Stimulated activated CD8-positive, alpha-beta memory T cell treated with anti-CD3 and anti-CD28 coated beads, Interleukin-4, amount 100 ng/mL, for 1 hour (primary cell): ENCODE results near the gene CRYL1.

Experiments
- DNase-seq, 2 donors: peaks; one replicate each; pipeline ENCODE4 v3.0.0-alpha.2; 2020; ENCODE audit warnings: low read depth in 2 of 2, low spot score in 1 of 2

Gene CRYL1

DNA sequence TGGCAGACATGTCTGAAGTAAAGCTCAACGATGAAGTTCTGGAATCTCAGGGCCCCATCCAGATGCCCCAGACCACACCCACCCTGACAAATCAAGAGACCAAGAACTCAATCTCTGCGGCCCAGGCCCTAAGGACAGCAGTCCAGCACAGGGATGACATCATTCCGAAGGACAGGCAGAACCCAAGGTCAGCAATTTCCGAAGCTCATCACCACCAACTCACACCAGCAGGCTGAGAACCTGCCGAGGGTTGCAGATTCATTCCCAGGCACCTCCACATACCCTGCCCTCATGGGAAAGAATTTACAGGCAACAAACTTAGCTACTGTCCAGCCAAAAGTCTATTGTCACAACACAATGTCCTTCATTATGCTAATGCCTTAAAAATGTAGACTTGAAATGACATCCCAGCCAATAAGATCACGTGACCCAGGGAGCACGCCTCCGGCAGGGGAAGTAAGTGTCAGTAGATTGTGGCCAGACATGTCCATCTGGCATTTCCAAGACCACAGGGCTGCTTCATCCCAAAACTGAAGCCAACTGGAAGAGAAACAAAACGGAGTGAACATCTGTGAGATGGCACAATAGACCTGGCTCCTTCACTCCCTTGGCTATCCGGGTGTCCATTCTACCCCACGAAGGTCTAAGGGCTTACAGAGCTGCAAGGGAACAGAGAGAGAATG is 98.8 kb downstream of the CRYL1 start:
- DNase-seq: no peak

DNA sequence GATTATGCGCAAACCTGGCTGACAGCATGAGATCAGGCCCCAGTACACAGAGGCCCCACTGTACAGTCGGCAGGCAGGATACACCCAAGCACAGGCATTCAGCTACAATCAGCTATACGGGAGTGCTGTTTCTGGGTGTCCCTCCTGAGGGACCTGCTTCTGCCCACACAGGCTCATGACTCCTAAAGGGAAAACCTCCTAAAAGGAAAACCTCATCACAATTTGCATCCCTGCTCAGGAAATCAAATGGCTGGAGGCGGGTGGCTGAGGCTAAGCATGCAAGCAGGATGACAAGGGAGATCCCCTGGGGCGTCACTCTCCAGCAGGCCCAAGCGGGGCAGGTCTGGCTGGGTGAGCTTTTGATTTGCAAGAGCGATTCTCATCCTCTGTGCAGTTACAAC is 99.8 kb downstream of the CRYL1 start:
- no peak for DNase-seq

DNA sequence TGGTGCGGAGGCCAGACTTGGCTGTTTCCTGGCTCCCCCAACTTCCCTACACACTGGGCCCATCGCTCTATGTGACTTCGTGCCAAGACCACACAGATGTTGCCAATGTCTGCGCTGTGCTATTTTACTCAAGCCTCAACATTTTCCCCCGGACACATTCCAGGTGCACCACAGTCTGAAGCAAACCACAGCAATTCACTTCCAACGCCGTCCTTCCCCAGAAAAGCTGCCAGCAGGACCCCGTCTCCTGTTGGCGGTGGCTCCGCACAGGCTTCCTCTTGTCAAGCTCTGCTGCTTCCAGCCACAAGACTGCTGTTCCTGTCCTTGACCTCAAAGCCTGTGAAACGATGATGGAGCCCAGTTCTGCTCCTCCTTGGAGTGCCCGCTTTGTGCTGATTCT is 100.7 kb downstream of the CRYL1 start:
- DNase-seq: no peak

DNA sequence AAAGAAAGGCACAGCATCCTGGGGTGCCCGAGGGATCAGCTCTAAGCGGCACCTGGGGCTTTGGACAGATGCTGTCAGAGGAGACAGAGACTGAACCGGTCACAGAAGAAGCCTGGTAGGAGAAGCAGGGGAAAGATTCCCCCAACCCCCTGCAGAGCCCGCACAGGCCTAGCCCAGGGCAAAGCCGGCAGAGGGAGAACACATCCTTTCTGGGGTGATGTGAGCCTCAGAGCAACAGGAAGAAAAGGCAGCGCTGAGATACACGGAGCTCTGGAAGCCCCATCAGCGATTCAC is 101.2 kb downstream of the CRYL1 start:
- no peak for DNase-seq

DNA sequence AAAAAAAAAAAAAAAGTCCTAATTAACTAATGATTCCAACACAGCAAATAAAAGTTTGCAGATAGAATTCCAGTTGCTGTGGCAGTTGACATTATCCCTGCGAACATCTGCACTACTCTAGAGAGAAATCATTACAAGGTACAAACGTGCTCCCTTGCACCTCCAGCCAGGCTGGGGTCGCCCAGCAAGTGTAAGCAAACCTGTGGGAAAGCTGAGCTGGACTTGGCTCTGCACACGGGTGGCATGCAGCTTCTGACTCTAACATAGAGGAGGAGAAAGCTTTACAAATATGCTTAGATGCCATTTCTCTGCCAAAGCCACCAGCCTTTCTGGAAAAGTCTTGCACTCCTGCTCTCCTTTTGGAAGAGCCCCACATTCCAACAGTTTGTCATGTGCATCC is 103.3 kb downstream of the CRYL1 start:
- no peak for DNase-seq

DNA sequence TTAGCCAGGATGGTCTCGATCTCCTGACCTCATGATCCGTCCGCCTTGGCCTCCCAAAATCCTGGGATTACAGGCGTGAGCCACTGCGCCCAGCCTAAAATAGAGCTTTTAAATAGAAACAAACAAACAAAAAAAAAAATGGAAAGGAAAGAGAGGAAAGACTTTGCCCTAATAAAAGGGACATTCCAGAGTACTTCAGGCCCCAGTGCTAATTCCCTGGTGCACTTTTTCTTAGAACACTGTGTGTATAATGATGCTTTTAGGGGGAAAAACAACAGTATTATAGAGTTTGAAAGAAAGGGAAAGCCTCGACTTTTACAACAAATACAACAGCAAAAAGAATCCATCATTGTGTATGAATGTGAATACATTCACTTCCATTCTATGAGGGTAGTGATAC is 104.7 kb downstream of the CRYL1 start:
- no peak for DNase-seq

DNA sequence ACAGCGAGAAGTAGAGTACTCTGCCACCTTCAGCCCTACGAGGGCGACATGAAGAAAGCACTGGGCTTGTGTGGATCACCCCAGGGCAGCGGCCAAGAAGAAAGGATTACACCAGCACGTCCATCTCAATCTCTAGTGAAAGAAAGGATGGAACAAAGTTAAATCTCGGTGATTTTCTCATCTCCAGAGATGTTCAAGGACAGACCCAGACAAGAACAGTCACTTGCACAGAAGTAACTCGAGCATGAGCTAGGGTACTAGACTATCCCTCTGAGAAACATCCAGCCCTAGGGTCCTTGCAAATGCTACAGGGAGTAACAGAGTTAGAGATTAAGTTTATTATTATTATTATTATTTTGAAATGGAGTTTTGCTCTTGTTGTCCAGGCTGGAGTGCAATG is 106.7 kb downstream of the CRYL1 start:
- DNase-seq: no peak

DNA sequence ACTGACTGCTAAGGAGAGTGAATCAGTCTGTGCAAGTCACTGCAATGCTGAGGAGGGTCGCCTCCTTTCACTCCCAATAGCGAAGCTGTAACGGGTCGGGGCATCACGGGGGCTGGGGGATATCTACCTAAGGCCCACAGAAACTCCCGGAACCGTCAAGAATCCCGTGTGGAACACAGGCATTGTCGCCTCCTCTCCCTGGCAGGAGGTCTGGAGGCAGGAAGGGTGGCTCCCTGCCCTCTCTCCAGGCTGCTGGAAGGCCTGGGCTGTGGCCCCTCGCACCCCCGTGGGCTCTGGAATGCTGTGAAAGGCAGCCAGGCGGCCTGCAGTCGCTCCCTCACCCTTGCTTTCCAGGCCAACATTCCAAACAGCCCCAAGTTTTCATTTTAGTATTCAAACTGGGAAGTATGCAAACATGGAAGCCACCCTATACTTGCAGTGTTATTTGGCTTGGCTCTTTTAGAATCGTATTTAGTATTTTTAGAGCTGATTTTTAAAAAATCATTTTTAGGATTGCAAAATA is 109.4 kb downstream of the CRYL1 start:
- DNase-seq: no peak

DNA sequence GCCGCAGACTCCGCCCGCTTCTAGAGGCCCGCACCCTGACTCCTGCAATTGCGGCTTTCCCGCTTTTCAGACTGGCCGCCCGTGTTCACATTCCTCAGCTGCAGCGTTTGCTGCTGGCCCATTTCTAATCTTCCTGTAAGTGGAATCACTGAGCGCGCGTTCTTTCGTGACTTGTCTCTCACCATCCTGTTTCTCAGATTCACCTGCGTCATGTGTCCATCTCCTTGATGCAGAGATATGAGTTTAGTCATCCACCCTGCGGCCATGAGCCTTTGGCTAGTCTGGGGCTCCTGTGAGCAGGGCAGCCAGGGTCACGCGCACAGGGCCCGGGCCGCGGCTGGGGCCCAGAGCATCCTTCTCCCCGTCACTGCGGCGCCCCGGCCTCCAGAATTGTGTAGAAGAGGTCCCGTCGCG is 110.0 kb downstream of the CRYL1 start:
- no peak for DNase-seq

DNA sequence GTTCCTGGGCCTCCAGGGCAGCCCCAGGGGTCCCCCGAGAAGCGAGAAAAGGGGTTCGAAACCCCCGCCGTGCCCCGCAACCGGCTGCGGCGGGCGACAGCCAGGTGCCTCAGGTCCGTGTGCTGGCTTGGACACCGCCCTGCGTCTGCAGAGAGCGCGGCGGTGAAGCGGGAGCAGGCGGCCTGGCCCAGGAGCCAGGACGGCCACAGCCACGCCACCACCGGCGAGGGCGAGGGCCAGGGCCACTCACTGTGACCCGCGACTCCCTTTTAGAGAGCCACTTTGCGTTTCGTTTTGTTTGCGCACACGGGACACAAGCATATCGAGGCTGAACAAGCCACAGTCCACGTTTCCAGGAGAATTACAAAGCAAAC is 110.4 kb downstream of the CRYL1 start:
- no peak for DNase-seq

DNA sequence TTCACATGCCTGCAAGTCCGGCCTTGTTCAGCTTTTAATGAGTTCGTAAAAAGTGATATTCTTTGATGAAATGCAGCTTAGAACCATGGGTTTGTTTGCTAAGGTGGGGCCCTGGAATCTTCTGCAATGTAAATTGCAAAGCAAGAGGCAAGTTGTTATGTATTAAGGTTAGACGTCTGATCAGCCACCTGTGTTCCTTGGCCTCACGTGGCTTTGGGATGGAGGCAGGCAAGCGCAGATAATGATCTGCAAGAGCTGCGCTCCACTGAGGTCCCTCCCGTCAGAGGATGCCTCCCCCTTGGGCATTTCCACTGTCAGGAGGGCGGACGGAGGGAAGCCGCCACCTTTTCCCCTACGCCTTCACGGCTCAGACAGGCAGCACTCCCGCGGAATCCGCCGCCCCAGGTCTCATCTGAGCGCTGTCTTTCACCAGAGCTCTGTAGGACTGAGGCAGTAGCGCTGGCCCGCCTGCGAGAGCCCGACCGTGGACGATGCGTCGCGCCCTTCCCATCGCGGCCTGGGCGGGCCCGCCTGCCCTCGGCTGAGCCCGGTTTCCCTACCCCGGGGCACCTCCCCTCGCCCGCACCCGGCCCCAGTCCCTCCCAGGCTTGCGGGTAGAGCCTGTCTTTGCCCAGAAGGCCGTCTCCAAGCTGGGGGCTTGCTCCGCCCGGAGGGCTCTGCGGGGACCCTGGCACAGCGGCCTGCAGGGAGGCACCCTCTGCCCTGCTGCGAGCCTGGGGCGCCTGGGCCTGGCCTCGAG is 110.9 kb downstream of the CRYL1 start:
- no peak for DNase-seq

DNA sequence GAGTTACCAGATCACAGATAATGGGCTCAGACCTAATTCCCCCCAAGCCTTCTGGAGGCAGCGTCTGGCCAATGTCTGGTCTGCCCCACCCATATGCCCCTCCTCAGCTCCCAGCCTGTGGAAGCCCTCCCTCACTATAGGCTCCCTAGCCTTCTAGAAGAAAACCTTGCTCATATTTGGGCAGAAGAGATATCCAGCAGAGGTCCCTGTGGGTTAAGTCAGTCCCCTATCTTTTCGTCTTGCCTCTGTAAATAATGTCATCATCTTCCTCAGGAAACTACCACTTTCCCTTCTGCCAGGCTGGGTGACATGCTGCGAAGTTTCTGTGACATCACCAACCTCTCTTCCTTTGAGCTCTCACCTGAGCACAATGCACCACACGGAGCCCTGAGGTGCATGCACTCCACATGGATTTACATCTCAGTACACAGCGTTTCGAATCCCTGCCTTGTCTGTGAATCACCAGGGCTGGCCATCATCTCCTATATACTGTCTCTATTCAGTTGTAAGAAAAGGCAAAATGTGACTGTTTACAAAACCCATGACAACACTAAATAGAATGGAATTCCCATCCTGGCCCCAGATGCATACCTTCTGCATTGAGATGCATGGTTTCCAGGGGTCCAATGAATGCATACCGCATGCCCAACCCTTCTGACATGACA is 112.8 kb downstream of the CRYL1 start:
- DNase-seq: no peak

DNA sequence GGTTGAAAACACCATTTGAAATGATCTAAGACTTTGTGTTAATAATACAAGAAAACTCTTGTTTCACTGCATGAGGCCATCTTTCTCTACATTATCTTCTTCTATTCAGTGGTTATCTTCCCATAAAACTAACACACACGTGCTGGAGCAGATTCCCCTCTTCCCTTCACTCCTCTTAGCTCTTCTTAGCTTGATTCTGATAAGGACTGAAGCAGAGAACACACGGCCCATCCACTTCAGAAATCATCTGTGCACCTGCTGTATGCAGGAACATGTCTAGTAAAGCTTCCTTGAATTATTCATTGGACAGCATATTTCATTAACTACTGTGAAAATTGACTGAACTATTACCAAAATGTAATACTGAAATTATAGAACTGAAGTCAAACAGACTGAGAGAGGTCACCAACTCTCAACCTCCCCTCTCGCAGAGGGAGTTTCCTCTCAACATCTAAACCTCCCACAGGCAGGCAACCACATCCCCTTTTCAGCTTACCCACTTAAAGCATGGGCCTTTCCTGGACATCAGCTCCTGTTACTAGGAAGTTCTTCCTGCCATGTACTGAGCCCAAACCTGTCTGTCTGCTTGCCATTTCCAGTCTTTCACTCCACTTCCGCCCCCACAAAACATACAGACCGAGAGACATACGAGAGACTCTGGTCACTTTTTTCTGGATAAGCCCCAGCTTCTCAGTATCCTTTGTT is 113.9 kb downstream of the CRYL1 start:
- no peak for DNase-seq

DNA sequence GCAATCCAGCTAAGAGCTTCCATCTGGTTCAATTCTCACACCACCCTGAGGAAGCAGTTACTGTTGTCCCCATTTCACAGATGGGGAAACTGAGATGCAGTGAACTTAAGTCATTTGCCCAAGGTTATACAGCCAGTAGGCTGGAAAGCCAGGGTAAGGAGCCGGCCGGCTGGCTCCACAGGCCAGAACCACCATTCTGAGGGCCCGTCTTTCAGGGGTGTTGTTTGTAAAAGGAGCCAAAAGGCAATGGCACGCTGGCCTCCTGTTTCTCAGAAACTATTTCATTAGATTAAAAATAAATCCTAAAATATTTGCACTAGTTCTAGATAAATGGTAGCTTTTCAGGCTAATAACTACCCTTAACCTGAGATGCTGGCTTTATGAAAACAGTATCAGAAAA is 114.9 kb downstream of the CRYL1 start:
- DNase-seq: no peak

DNA sequence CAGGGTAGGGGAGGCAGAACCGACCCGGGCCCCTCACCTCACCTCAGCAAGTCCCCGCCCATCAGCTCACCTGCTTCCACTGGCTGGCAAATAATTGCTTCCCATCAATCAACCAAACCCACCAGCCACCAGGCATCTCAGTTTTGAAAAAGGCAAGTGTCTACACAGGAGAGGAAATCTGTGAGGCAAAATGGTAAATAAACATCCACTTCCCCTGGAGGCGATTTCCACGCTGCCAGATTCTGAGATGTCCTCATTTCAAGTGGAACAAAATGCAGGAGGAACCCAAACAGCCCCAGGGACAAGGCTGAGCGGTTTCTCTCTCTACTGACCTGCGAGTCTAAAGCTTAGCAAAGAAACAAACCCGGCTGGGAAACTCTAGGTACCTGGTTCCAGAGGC is 117.5 kb downstream of the CRYL1 start:
- DNase-seq: no peak

DNA sequence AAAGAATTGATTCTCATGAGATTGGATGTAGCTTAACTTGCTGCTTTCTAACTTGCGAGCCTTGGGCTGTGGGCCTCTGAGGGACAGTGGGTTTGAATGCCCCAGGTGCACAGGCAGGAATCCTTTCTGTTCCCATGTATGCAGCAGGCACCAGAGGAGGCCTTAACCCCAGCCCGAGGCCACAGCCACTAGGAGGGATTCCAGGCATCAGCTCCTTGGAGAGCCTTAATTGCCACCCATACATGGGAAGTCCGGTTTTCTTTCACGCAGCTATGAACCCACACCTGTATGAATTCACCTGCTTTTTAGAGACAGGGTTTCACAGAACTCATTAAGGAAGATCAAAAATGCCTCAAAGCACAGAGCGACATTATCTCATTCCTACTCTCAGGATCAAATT is 117.9 kb downstream of the CRYL1 start:
- DNase-seq: no peak

DNA sequence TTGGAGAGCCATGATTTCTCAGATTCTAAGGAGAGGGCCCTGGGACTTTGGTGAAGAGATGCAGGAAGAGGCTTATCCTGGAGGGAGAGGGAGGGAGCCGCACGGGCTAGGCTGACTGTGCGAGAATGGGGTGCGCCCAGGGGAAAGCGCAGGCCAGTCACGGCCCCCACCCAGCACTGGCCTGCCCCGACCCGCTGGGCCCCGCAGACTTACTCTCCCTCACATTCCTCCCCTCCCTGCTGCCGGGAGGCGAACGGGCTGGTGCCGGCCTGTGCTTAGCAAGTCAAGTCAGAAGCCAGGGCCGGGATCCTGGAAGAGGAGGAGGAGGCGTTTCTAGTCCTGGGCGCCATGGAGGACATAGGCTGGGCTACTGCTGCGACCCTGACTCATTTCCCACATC is 120.0 kb downstream of the CRYL1 start:
- no peak for DNase-seq

DNA sequence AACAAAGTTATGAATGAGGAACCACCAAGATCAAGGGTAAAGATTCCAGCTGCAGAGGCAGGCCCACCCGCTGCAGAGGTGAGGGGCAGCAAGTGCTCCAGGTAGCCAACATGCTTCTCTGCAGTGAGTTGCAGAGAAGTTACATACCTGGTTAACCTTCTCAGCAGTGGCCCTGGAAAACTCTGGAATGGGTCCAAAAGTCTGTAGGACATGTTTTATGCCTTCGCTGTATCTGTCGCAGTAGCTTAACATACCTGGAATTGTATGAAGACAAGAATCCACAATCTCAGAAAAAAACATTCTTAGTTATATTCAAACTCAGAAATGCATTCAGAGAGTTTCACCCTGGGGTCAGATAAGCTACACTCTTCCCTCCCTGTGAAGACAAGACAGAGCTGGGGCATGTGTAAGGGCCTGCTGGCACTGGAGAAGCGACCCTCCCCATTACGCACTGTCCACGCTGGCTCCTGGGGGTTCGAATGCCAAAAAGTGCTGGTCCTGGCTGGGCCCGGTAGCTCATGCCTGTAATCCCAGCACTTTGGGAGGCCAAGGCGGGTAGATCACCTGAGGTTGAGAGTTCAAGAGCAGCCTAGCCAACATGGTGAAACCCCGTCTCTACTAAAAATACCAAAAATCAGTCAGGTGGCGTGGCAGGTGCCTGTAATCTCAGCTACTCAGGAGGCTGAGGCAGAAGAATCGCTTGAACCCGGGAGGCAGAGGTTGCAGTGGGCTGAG is 121.0 kb downstream of the CRYL1 start:
- no peak for DNase-seq

DNA sequence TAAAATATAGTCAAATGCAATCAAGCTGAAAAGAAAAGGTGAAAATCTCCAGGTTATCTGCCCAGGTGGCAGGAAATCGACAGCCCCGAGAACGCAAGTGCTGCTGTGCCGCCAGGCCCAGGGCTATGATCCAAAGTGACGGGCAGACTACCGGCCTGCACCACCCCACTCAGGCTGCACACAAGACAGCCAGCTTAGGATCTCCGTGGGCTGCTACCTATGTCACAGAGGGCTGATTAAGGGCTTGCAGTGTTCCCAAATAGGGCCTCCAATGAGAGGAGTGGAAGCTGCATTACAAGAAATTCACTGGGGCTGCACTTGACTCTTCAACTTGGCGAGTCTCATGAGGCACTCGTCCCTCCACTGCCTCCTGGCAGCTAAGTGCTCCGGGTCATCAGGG is 121.8 kb downstream of the CRYL1 start:
- no peak for DNase-seq

DNA sequence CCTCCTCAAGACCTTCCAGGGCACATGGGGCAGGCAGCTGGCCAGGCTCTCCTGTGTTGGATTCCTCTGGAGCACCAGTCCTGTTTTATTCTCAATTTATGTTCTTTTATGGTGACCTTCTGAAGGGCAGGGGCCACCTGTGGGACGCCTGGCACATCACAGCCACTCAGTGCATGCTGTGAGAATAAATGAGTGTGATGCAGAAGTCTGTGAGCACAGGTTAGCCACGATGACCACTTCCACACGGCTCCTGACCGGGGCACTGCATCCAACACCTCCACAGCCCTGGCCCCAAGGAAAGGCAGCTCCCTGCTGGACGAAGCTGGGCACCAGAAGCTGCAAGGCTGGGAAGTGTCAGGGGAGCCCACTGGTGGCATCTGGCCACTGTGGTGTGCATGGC is 122.8 kb downstream of the CRYL1 start:
- DNase-seq: no peak
